Neural cell (in vitro differentiated cells): ENCODE data around the gene CEBPB. TPM values are rescaled to one million over a fixed set of nuclear protein-coding genes. Genes with fewer than 3 reads are reported as not detected.

ENCODE experiments used
- H2AFZ ChIP-seq: fragments of 200-600, 300-800 bp; sonication (generic), shearing (Covaris generic); 2 replicates; pipeline ENCODE4 v1.6.0; 2014; ENCODE audit warnings: low read depth, mild to moderate bottlenecking, antibody characterized with exemption, low read length, moderate library complexity
- H3F3A ChIP-seq: fragments of 200-600 bp; shearing (Covaris generic); 2 replicates; pipeline ENCODE4 v1.6.1; 2016; ENCODE audit warnings: mild to moderate bottlenecking, moderate library complexity, mixed read lengths, antibody characterized with exemption, low read length; ENCODE audit not compliant: insufficient read depth, poor library complexity, severe bottlenecking
- H3K27ac ChIP-seq: fragments of 200-600, 300-800 bp; sonication (generic), shearing (Covaris generic); 2 replicates; pipeline ENCODE4 v1.5.1; 2014; ENCODE audit warnings: mild to moderate bottlenecking, low read length, moderate library complexity
- H3K27me3 ChIP-seq: fragments of 300-800, 200-600 bp; sonication (generic), shearing (Covaris generic); 2 replicates; pipeline ENCODE4 v1.6.0; 2014; ENCODE audit warnings: mild to moderate bottlenecking, low read depth, low read length, moderate library complexity; ENCODE audit not compliant: insufficient read depth
- H3K36me3 ChIP-seq: fragments of 300-800, 200-600 bp; sonication (generic), shearing (Covaris generic); 2 replicates; pipeline ENCODE4 v1.5.1; 2014; ENCODE audit warnings: mild to moderate bottlenecking, antibody characterized with exemption, low read length, moderate library complexity; ENCODE audit not compliant: insufficient read depth
- H3K4me2 ChIP-seq: fragments of 300-800, 200-600 bp; sonication (generic), shearing (Covaris generic); 2 replicates; pipeline ENCODE4 v1.6.0; 2014; ENCODE audit warnings: mild to moderate bottlenecking, low read length
- H3K4me3 ChIP-seq: fragments of 300-800, 200-600 bp; sonication (generic), shearing (Covaris generic); 2 replicates; pipeline ENCODE4 v1.5.1; 2014; ENCODE audit warnings: mild to moderate bottlenecking, low read length, moderate library complexity
- H3K79me2 ChIP-seq: fragments of 200-600 bp; shearing (Covaris generic); replicated peaks from 2 replicates; pipeline ENCODE4 v1.6.0; 2014; ENCODE audit warnings: mild to moderate bottlenecking, low read length, moderate library complexity; ENCODE audit not compliant: insufficient read depth
- H3K9ac ChIP-seq: fragments of 300-800, 200-600 bp; sonication (generic), shearing (Covaris generic); 2 replicates; pipeline ENCODE4 v1.6.1; 2016; ENCODE audit warnings: mild to moderate bottlenecking, low read length, mixed read lengths
- H3K9me2 ChIP-seq: fragments of 200-600 bp; shearing (Covaris generic); 2 replicates; pipeline ENCODE4 v1.6.1; 2016; ENCODE audit warnings: mild to moderate bottlenecking, low read length, mixed read lengths; ENCODE audit not compliant: insufficient read depth
- H3K9me3 ChIP-seq: fragments of 200-600, 300-800 bp; sonication (generic), shearing (Covaris generic); 2 replicates; pipeline ENCODE4 v1.6.1; 2016; ENCODE audit warnings: mild to moderate bottlenecking, mixed run types, low read length, moderate library complexity, mixed read lengths
- H4K20me1 ChIP-seq: fragments of 200-600 bp; shearing (Covaris generic); 2 replicates; pipeline ENCODE4 v1.6.1; 2016; ENCODE audit warnings: mild to moderate bottlenecking, mixed run types; ENCODE audit not compliant: insufficient read depth
- CTCF ChIP-seq: fragments of 450-650 bp; IDR thresholded peaks from 2 replicates; pipeline ENCODE4 v1.5.1; 2014; ENCODE audit warnings: antibody characterized with exemption, mild to moderate bottlenecking, moderate library complexity; ENCODE audit not compliant: poor library complexity, severe bottlenecking
- EP300 ChIP-seq: fragments of 450-650 bp; conservative IDR thresholded peaks from 2 replicates; pipeline ENCODE4 v1.6.1; 2014; ENCODE audit warnings: antibody characterized with exemption, mild to moderate bottlenecking, moderate library complexity; ENCODE audit not compliant: poor library complexity, severe bottlenecking
- EZH2 ChIP-seq: fragments of 200-600, 300-800 bp; shearing (Covaris generic), sonication (generic); IDR thresholded peaks from 2 replicates; pipeline ENCODE4 v1.6.1; 2014; ENCODE audit warnings: antibody characterized with exemption, low read length, borderline replicate concordance, mild to moderate bottlenecking; ENCODE audit not compliant: insufficient read depth, poor library complexity, severe bottlenecking
- MXI1 ChIP-seq: fragments of 450-650 bp; conservative IDR thresholded peaks from 2 replicates; pipeline ENCODE4 v1.6.1; 2014; ENCODE audit warnings: antibody characterized with exemption, mild to moderate bottlenecking; ENCODE audit not compliant: poor library complexity, severe bottlenecking
- POLR2AphosphoS5 ChIP-seq: IDR thresholded peaks from 2 replicates; pipeline ENCODE4 v1.6.1; 2012
- RAD21 ChIP-seq: fragments of 450-650 bp; conservative IDR thresholded peaks from 2 replicates; pipeline ENCODE4 v1.6.1; 2014; ENCODE audit warnings: antibody characterized with exemption, mild to moderate bottlenecking, moderate library complexity
- REST ChIP-seq: IDR thresholded peaks from 2 replicates; pipeline ENCODE4 v1.6.1; 2012; ENCODE audit warnings: borderline replicate concordance
- SMC3 ChIP-seq: fragments of 450-650 bp; conservative IDR thresholded peaks from 2 replicates; pipeline ENCODE4 v1.6.1; 2014; ENCODE audit warnings: antibody characterized with exemption, mild to moderate bottlenecking, moderate library complexity; ENCODE audit not compliant: poor library complexity
- TAF1 ChIP-seq: IDR thresholded peaks from 2 replicates; pipeline ENCODE4 v1.6.1; 2012; ENCODE audit warnings: low read depth
- polyA plus RNA-seq: library from polyadenylated mRNA; depleted of rRNA; stranded (reverse); fragments of >200 nt; gene quantifications from 2 replicates; pipeline ENCODE4 v1.2.3, GENCODE V29; 2014

The CEBPB gene
- polyA plus RNA-seq, 1 donor from 2014 or later, result 0.59 TPM

- Histone ChIP-seq H3K79me2 (no peaks in the 10 kb centered on the region), H3K9ac (no peak overlapping the region), H3K4me2 (no peak overlapping the region), H3K4me3 (no peak overlapping the region), H3K36me3 (no peaks in the 10 kb centered on the region), H3K9me3 (no peaks in the 10 kb centered on the region), H2AFZ (no peak overlapping the region), H4K20me1 (no peaks in the 10 kb centered on the region), H3K27me3 (no peaks in the 10 kb centered on the region), H3F3A (no peaks in the 10 kb centered on the region), H3K9me2 (no peaks in the 10 kb centered on the region), H3K27ac (no peak overlapping the region)
- no peak for TF ChIP-seq MXI1
- TF ChIP-seq REST, result no peak
- no peak for TF ChIP-seq EP300
Observed at GRCh38 chr20:50215101-50215690, 24.6 kb downstream of the CEBPB start.

GRCh38 chr20:50215926-50216325, 25.3 kb downstream of the CEBPB start:
- TF ChIP-seq EZH2, result no peak
- TF ChIP-seq RAD21, result no peak
- TF ChIP-seq TAF1, result no peak
- TF ChIP-seq MXI1, result no peak
- TF ChIP-seq EP300, result no peak
- no peak for TF ChIP-seq SMC3
- TF ChIP-seq CTCF, result no peak
- no peak for TF ChIP-seq POLR2AphosphoS5
- TF ChIP-seq REST, result no peak
- no peaks in the 10 kb centered on the region for H3K9me2 ChIP-seq
- no peaks in the 10 kb centered on the region for H3K79me2 ChIP-seq
- H3K36me3 ChIP-seq, result no peaks in the 10 kb centered on the region
- H3K4me3 ChIP-seq, result no peak overlapping the region
- H3K27me3 ChIP-seq, result no peaks in the 10 kb centered on the region
- no peak overlapping the region for H3K9ac ChIP-seq
- no peaks in the 10 kb centered on the region for H4K20me1 ChIP-seq
- H3K9me3 ChIP-seq, result no peaks in the 10 kb centered on the region
- no peak overlapping the region for H3K27ac ChIP-seq
- H3F3A ChIP-seq, result no peaks in the 10 kb centered on the region
- H2AFZ ChIP-seq, result no peak overlapping the region
- H3K4me2 ChIP-seq, result no peak overlapping the region
